MM.1S (cell line): ENCODE data around the gene ESR2.

Experiments
- DNase-seq: peaks from one replicate; pipeline ENCODE4 v3.0.0-alpha.2; 2015
- H2AFZ ChIP-seq: fragments of 300-600 bp; sonication (generic); 2 replicates; pipeline ENCODE4 v1.6.0; 2016; ENCODE audit warnings: antibody characterized with exemption, low read length
- H3F3A ChIP-seq: fragments of 300-600 bp; sonication (generic); 2 replicates; pipeline ENCODE4 v1.6.1; 2016; ENCODE audit warnings: mild to moderate bottlenecking, antibody characterized with exemption, low read length, moderate library complexity, mixed read lengths; ENCODE audit not compliant: insufficient read depth
- H3K27ac ChIP-seq: fragments of 300-600 bp; sonication (generic); 2 replicates; pipeline ENCODE4 v1.5.1; 2016; ENCODE audit warnings: mild to moderate bottlenecking, low read length
- H3K27me3 ChIP-seq: fragments of 300-600 bp; sonication (generic); replicated peaks from 2 replicates; pipeline ENCODE4 v1.6.0; 2016; ENCODE audit warnings: low read length; ENCODE audit not compliant: insufficient read depth
- H3K36me3 ChIP-seq: fragments of 300-600 bp; sonication (generic); replicated peaks from 2 replicates; pipeline ENCODE4 v1.6.1; 2016; ENCODE audit warnings: mild to moderate bottlenecking, low read length, mixed read lengths; ENCODE audit not compliant: insufficient read depth
- H3K4me1 ChIP-seq: fragments of 300-600 bp; sonication (generic); 2 replicates; pipeline ENCODE4 v1.6.1; 2016; ENCODE audit warnings: low read length, mixed read lengths
- H3K4me2 ChIP-seq: fragments of 300-600 bp; sonication (generic); 2 replicates; pipeline ENCODE4 v1.6.0; 2016; ENCODE audit warnings: low read depth, low read length
- H3K4me3 ChIP-seq: fragments of 300-600 bp; sonication (generic); 2 replicates; pipeline ENCODE4 v1.5.1; 2016; ENCODE audit warnings: low read length, mixed read lengths
- H3K79me2 ChIP-seq: fragments of 300-600 bp; sonication (generic); 2 replicates; pipeline ENCODE4 v1.6.1; 2016; ENCODE audit warnings: mixed run types, low read length, mixed read lengths
- H3K9ac ChIP-seq: fragments of 300-600 bp; sonication (generic); 2 replicates; pipeline ENCODE4 v1.6.1; 2016; ENCODE audit warnings: low read length, mixed read lengths
- H3K9me2 ChIP-seq: fragments of 300-600 bp; sonication (generic); replicated peaks from 2 replicates; pipeline ENCODE4 v1.6.1; 2016; ENCODE audit warnings: mild to moderate bottlenecking, low read length, mixed read lengths; ENCODE audit not compliant: insufficient read depth
- H3K9me3 ChIP-seq: fragments of 300-600 bp; sonication (generic); replicated peaks from 2 replicates; pipeline ENCODE4 v1.6.1; 2016; ENCODE audit warnings: mild to moderate bottlenecking, low read length, mixed read lengths; ENCODE audit not compliant: insufficient read depth
- H4K20me1 ChIP-seq: fragments of 300-600 bp; sonication (generic); 2 replicates; pipeline ENCODE4 v1.6.1; 2016; ENCODE audit warnings: mild to moderate bottlenecking, low read length, moderate library complexity, mixed read lengths; ENCODE audit not compliant: insufficient read depth
- EZH2 ChIP-seq: fragments of 300-600 bp; sonication (generic); optimal IDR thresholded peaks from 2 replicates; pipeline ENCODE3; 2017; ENCODE audit warnings: low read depth, mild to moderate bottlenecking, antibody characterized with exemption, low read length, mixed read lengths
- EZH2phosphoT487 ChIP-seq: fragments of 300-600 bp; sonication (generic); IDR thresholded peaks from 2 replicates; pipeline ENCODE4 v1.6.1; 2018; ENCODE audit warnings: antibody characterized with exemption, low read length
- TF ChIP-seq, protein P1 (sequence below): fragments of 300-600 bp; sonication (generic); IDR thresholded peaks from 2 replicates; pipeline ENCODE4 v1.5.1; 2016; ENCODE audit warnings: antibody characterized with exemption, low read length, mixed read lengths

The ESR2 gene

GRCh38 chr14:64159588-64159987, 134.6 kb downstream of the ESR2 start:
- Histone ChIP-seq H3K9ac (no peak overlapping the region), H3K36me3 (no peaks in the 10 kb centered on the region)

GRCh38 chr14:64158608-64159007, 135.6 kb downstream of the ESR2 start:
- Histone ChIP-seq H3K9ac (no peak overlapping the region), H3K9me3 (no peaks in the 10 kb centered on the region), H3K79me2 (no peaks in the 10 kb centered on the region), H3K27me3 (no peaks in the 10 kb centered on the region), H4K20me1 (no peaks in the 10 kb centered on the region), H3K4me2 (no peak overlapping the region), H3K4me3 (no peak overlapping the region), H2AFZ (no peak overlapping the region), H3K4me1 (no peaks in the 10 kb centered on the region), H3K36me3 (no peaks in the 10 kb centered on the region), H3F3A (no peaks in the 10 kb centered on the region), H3K9me2 (no peaks in the 10 kb centered on the region), H3K27ac (no peak overlapping the region)
- no peak for DNase-seq
- TF ChIP-seq EZH2 (no peak), EZH2phosphoT487 (no peak)
- TF ChIP-seq, protein P1, sequence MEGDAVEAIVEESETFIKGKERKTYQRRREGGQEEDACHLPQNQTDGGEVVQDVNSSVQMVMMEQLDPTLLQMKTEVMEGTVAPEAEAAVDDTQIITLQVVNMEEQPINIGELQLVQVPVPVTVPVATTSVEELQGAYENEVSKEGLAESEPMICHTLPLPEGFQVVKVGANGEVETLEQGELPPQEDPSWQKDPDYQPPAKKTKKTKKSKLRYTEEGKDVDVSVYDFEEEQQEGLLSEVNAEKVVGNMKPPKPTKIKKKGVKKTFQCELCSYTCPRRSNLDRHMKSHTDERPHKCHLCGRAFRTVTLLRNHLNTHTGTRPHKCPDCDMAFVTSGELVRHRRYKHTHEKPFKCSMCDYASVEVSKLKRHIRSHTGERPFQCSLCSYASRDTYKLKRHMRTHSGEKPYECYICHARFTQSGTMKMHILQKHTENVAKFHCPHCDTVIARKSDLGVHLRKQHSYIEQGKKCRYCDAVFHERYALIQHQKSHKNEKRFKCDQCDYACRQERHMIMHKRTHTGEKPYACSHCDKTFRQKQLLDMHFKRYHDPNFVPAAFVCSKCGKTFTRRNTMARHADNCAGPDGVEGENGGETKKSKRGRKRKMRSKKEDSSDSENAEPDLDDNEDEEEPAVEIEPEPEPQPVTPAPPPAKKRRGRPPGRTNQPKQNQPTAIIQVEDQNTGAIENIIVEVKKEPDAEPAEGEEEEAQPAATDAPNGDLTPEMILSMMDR, result no peak

More at GRCh38 chr14:64159588-64159987, 134.6 kb downstream of the ESR2 start:
- TF ChIP-seq EZH2phosphoT487 (no peak), EZH2 (no peak)
- TF ChIP-seq, protein P1, result no peak
- Histone ChIP-seq H3K9me2 (no peaks in the 10 kb centered on the region), H2AFZ (no peak overlapping the region), H3K4me1 (no peaks in the 10 kb centered on the region), H3K27ac (no peak overlapping the region), H3K4me3 (no peak overlapping the region), H3K9me3 (no peaks in the 10 kb centered on the region), H3K27me3 (no peaks in the 10 kb centered on the region), H3K4me2 (no peak overlapping the region), H4K20me1 (no peaks in the 10 kb centered on the region), H3K79me2 (no peaks in the 10 kb centered on the region), H3F3A (no peaks in the 10 kb centered on the region)
- no peak for DNase-seq

GRCh38 chr14:64149921-64150320, 144.2 kb downstream of the ESR2 start:
- H2AFZ ChIP-seq, result no peak overlapping the region
- H3K9ac ChIP-seq, result no peak overlapping the region
- no peaks in the 10 kb centered on the region for H3F3A ChIP-seq
- H3K9me2 ChIP-seq, result no peaks in the 10 kb centered on the region
- no peak overlapping the region for H3K27ac ChIP-seq
- no peaks in the 10 kb centered on the region for H4K20me1 ChIP-seq
- TF ChIP-seq EZH2 (no peak), EZH2phosphoT487 (no peak)
- TF ChIP-seq, protein P1, result no peak
- no peaks in the 10 kb centered on the region for H3K36me3 ChIP-seq
- no peaks in the 10 kb centered on the region for H3K27me3 ChIP-seq
- H3K79me2 ChIP-seq, result no peaks in the 10 kb centered on the region
- no peak for DNase-seq
- no peaks in the 10 kb centered on the region for H3K4me1 ChIP-seq
- no peak overlapping the region for H3K4me3 ChIP-seq
- no peak overlapping the region for H3K4me2 ChIP-seq
- no peaks in the 10 kb centered on the region for H3K9me3 ChIP-seq
